SU-DHL-6 (cell line): ENCODE data around the gene TTI1.

Experiments used
- H2AFZ ChIP-seq: fragments of 200-600 bp; sonication (generic); 2 replicates; pipeline ENCODE4 v1.6.1; 2014; ENCODE audit warnings: low read depth, mild to moderate bottlenecking, moderate library complexity, mixed read lengths, antibody characterized with exemption, low read length; ENCODE audit not compliant: severe bottlenecking
- H3F3A ChIP-seq: fragments of 200-600 bp; shearing (Covaris generic); 2 replicates; pipeline ENCODE4 v1.6.0; 2016; ENCODE audit warnings: antibody characterized with exemption, mild to moderate bottlenecking; ENCODE audit not compliant: insufficient read depth
- H3K27ac ChIP-seq: fragments of 200-600 bp; sonication (generic); 2 replicates; pipeline ENCODE4 v1.5.1; 2016; ENCODE audit warnings: low read depth, mild to moderate bottlenecking, low read length, moderate library complexity, mixed read lengths
- H3K27me3 ChIP-seq: fragments of 200-600 bp; sonication (generic), shearing (Covaris generic); 2 replicates; pipeline ENCODE4 v1.6.0; 2014; ENCODE audit warnings: mild to moderate bottlenecking, low read length
- H3K36me3 ChIP-seq: fragments of 200-600 bp; sonication (generic); 2 replicates; pipeline ENCODE4 v1.6.1; 2014; ENCODE audit warnings: mild to moderate bottlenecking, low read length, mixed read lengths
- H3K4me2 ChIP-seq: fragments of 300-600, 200-600 bp; shearing (Covaris generic), sonication (generic); 2 replicates; pipeline ENCODE4 v1.6.0; 2014; ENCODE audit warnings: low read length, low read depth, mild to moderate bottlenecking; ENCODE audit not compliant: poor library complexity, severe bottlenecking
- H3K4me3 ChIP-seq: fragments of 200-600 bp; sonication (generic); 2 replicates; pipeline ENCODE4 v1.5.1; 2014; ENCODE audit warnings: antibody characterized with exemption, low read length, mild to moderate bottlenecking, mixed read lengths; ENCODE audit not compliant: insufficient read depth, poor library complexity, severe bottlenecking
- H3K79me2 ChIP-seq: fragments of 200-600 bp; sonication (generic); 2 replicates; pipeline ENCODE4 v1.6.1; 2014; ENCODE audit warnings: mild to moderate bottlenecking, low read length, moderate library complexity; ENCODE audit not compliant: insufficient read depth
- H3K9ac ChIP-seq: fragments of 200-600 bp; sonication (generic); 2 replicates; pipeline ENCODE4 v1.7.0; 2014; ENCODE audit warnings: mild to moderate bottlenecking, low read length
- H3K9me2 ChIP-seq: fragments of 200-600 bp; sonication (generic); replicated peaks from 2 replicates; pipeline ENCODE4 v1.6.1; 2014; ENCODE audit warnings: low read length; ENCODE audit not compliant: insufficient read depth
- H3K9me3 ChIP-seq: fragments of 200-600 bp; sonication (generic); 2 replicates; pipeline ENCODE4 v1.6.1; 2014; ENCODE audit warnings: low read length, mixed read lengths; ENCODE audit not compliant: insufficient read depth
- H4K20me1 ChIP-seq: fragments of 200-600 bp; sonication (generic); 2 replicates; pipeline ENCODE4 v1.6.1; 2014; ENCODE audit warnings: low read depth, mild to moderate bottlenecking, antibody characterized with exemption, low read length, moderate library complexity, mixed read lengths
- CTCF ChIP-seq: fragments of 200-600 bp; sonication (generic); IDR thresholded peaks from one replicate; pipeline ENCODE4 v1.5.1; 2017; ENCODE audit warnings: antibody characterized with exemption, mild to moderate bottlenecking, low read length, moderate library complexity; ENCODE audit not compliant: insufficient read depth, poor library complexity, severe bottlenecking
- EZH2phosphoT487 ChIP-seq: fragments of 200-600 bp; sonication (generic), shearing (Covaris generic); conservative IDR thresholded peaks from 2 replicates; pipeline ENCODE4 v1.6.1; 2018; ENCODE audit warnings: mild to moderate bottlenecking, antibody characterized with exemption, low read length, moderate library complexity, mixed read lengths

The TTI1 gene

DNA sequence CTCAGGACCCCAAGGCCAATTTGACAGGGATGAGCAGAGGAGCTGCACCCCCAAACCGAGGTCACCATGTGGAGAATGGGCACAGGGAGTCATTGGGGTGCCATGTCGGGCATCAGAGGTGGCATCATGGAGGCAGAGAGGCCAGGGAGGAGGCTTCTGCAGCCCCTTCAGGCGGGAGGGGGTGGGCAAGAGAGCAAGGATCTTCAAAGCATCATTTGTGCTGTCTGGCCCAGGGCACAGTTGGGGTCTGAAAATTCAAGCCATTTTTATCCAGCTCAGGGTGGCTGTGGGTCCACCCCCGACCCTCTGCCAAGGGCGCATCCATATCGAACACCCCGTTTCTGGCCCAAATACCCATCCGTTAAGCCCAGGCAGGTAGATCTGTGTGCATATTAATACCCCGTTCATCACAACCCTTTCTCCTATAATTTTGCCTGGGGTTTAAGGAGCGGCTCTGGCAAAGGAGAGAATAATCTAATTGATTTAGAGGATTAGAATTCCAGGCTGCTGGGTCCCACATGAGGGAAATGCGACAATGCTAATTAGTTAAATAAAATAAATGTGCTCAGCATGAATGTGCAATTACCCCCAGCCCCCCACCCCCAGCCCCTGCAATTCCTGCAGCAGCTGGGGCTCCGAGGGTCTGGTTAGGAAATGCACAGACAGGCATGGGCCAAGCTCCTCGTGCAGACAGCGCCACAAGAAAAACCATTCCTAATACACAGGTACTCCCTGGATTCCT lies 98.5 kb downstream of the TTI1 start:
- Histone ChIP-seq H2AFZ (no peak overlapping the region), H3K9me2 (no peaks in the 10 kb centered on the region), H4K20me1 (no peaks in the 10 kb centered on the region), H3K4me2 (no peak overlapping the region), H3K9ac (no peak overlapping the region), H3K79me2 (no peaks in the 10 kb centered on the region), H3K4me3 (no peak overlapping the region), H3K9me3 (no peaks in the 10 kb centered on the region), H3K27ac (no peak overlapping the region), H3K36me3 (no peaks in the 10 kb centered on the region), H3K27me3 (no peaks in the 10 kb centered on the region), H3F3A (no peaks in the 10 kb centered on the region)
- TF ChIP-seq EZH2phosphoT487 = no peak
- TF ChIP-seq CTCF = no peak

GRCh38 chr20:37933786-37934633 lies 99.2 kb downstream of the TTI1 start:
- Histone ChIP-seq H3K27me3 (no peaks in the 10 kb centered on the region), H2AFZ (no peak overlapping the region), H3K27ac (no peak overlapping the region), H3K9me2 (no peaks in the 10 kb centered on the region), H4K20me1 (no peaks in the 10 kb centered on the region), H3K4me2 (no peak overlapping the region), H3K9ac (no peak overlapping the region), H3K4me3 (no peak overlapping the region), H3K36me3 (no peaks in the 10 kb centered on the region), H3F3A (no peaks in the 10 kb centered on the region), H3K79me2 (no peaks in the 10 kb centered on the region), H3K9me3 (no peaks in the 10 kb centered on the region)
- TF ChIP-seq CTCF = no peak
- TF ChIP-seq EZH2phosphoT487 = no peak
